Gastroesophageal sphincter (tissue), 3 donors: ENCODE results near the gene BGN.

Source experiments
- POLR2A ChIP-seq, 2 donors: fragments of 450-650 bp; IDR thresholded peaks; one replicate each; pipeline ENCODE4 v1.6.1; 2017; ENCODE audit warnings: antibody characterized with exemption in 2 of 2, mild to moderate bottlenecking in 2 of 2, moderate library complexity in 1 of 2
- TF ChIP-seq, protein P1 (sequence below), 4 experiments: fragments of 200-600 bp in 2 of 4; fragments of 450-650 bp in 2 of 4; sonication (generic) in 1 of 4; IDR thresholded peaks; one replicate each; pipeline ENCODE4 v1.5.1; 2017 to 2019; ENCODE audit warnings: antibody characterized with exemption in 4 of 4, mild to moderate bottlenecking in 2 of 4, moderate library complexity in 2 of 4

DNA sequence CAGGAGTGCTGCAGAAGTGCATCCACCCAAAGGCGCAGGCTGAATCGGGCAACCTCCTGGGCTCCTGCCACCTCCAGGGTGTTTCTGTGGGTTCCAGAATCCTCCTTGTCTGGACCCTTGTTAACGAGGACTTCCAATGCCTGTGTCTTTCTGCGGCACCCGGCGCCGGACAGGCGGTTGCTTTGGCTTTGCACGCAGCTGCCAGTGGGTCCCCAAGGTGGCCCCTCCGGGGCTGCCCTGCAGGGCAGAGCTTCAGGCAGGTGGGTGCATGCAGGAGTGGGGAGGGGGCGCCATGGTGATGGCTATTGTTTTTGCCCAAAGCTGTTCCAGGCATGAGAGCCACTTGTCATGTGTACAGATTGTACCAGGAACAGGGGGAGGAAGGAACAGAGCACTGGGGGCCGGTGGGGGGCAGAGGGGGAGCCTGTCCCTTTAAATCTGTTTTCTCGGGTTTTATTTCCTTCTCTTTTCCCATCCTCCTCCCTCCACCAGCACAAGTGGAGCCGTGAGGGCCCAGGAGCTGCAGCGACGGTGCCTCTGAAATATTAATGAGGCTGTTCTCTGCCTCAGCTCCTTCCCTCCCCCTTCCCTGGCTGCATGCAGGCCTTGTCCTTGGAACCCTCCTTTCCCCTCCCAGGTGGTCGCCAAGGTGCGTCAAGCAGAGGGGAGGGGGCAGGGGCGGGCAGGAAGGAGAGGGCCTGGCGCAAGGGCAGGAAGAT, 35.8 kb downstream of the BGN start:
- TF ChIP-seq, protein P1, sequence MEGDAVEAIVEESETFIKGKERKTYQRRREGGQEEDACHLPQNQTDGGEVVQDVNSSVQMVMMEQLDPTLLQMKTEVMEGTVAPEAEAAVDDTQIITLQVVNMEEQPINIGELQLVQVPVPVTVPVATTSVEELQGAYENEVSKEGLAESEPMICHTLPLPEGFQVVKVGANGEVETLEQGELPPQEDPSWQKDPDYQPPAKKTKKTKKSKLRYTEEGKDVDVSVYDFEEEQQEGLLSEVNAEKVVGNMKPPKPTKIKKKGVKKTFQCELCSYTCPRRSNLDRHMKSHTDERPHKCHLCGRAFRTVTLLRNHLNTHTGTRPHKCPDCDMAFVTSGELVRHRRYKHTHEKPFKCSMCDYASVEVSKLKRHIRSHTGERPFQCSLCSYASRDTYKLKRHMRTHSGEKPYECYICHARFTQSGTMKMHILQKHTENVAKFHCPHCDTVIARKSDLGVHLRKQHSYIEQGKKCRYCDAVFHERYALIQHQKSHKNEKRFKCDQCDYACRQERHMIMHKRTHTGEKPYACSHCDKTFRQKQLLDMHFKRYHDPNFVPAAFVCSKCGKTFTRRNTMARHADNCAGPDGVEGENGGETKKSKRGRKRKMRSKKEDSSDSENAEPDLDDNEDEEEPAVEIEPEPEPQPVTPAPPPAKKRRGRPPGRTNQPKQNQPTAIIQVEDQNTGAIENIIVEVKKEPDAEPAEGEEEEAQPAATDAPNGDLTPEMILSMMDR (IDR thresholded peaks at IDR 0.05): no peak
- no peak for TF ChIP-seq POLR2A (IDR thresholded peaks at IDR 0.05)
